ENCODE results near the gene DARS2.
"Not testable (repeated sequence)": the region's sequence is repeated elsewhere in the genome, so short reads cannot be mapped to it uniquely, and the experiment has no call there.

DNA sequence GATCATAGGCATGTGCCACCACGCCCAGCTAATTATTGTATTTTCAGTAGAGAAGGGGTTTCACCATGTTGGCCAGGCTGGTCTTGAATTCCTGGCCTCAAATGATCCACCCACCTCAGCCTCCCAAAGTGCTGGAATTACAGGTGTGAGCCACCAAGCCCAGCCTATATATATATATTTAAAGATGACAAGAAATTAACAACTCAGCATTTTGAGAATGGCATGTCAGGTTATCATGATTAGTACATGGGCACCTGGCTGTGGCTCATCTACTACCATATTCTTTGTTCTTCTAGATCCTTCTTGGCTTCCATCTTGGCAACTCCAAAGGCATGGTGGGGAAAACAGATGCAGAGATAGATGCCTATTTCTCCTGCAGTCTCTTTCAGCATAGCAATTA, 24.5 kb upstream of the DARS2 start:
- TF ChIP-seq EZH2 (IDR thresholded peaks at IDR 0.05; ENCODE audit: low read depth) = not testable (repeated sequence)
- TF ChIP-seq, protein P1, sequence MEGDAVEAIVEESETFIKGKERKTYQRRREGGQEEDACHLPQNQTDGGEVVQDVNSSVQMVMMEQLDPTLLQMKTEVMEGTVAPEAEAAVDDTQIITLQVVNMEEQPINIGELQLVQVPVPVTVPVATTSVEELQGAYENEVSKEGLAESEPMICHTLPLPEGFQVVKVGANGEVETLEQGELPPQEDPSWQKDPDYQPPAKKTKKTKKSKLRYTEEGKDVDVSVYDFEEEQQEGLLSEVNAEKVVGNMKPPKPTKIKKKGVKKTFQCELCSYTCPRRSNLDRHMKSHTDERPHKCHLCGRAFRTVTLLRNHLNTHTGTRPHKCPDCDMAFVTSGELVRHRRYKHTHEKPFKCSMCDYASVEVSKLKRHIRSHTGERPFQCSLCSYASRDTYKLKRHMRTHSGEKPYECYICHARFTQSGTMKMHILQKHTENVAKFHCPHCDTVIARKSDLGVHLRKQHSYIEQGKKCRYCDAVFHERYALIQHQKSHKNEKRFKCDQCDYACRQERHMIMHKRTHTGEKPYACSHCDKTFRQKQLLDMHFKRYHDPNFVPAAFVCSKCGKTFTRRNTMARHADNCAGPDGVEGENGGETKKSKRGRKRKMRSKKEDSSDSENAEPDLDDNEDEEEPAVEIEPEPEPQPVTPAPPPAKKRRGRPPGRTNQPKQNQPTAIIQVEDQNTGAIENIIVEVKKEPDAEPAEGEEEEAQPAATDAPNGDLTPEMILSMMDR (conservative IDR thresholded peaks at IDR 0.05) = not testable (repeated sequence)
